Measurements from ENCODE around the gene SPRED1.

DNA sequence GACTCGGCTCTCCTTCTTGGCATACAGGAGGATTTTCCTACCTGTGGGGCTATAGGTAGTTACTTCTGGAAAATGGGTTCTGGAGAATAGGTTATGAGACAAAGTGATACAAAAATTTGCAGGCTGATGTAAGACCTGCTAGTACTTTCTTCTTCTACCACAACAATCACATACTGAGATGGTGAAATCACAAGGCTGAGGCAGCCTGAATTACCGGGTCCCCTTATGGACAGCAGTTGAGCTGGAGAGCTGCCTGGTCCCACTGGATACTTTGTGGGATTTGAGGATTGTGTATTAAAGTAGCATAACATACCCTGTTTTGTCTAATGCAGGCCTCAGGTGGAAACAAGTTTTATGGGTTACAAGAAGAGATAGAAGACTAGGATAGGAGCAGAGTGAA, 114.8 kb downstream of the SPRED1 start:
- TF ChIP-seq BHLHE40 (IDR thresholded peaks at IDR 0.05; ENCODE audit: borderline replicate concordance): no peak
- no peak for TF ChIP-seq FOXA1 (IDR thresholded peaks at IDR 0.05)

All from HEK293T (cell line).